Endodermal cell (in vitro differentiated cells): Measurements from ENCODE around the gene THAP7. TPM values are rescaled to one million over a fixed set of nuclear protein-coding genes. Genes with fewer than 3 reads are reported as not detected.

Experiments used
- DNase-seq: peaks from one replicate; pipeline ENCODE4 v3.0.0-alpha.2; 2017
- H3K27ac ChIP-seq: 2 replicates; pipeline ENCODE4 v1.5.1; 2013; ENCODE audit warnings: mild to moderate bottlenecking, low read depth, low read length, moderate library complexity
- H3K27me3 ChIP-seq: 2 replicates; pipeline ENCODE4 v1.6.1; 2013; ENCODE audit warnings: mild to moderate bottlenecking, low read length, moderate library complexity; ENCODE audit not compliant: insufficient read depth, control insufficient read depth, poor library complexity, severe bottlenecking
- H3K36me3 ChIP-seq: 2 replicates; pipeline ENCODE4 v1.7.0; 2013; ENCODE audit warnings: mild to moderate bottlenecking, low read length, moderate library complexity; ENCODE audit not compliant: control insufficient read depth, insufficient read depth
- H3K4me1 ChIP-seq: one replicate; pipeline ENCODE4 v1.7.0; 2013; ENCODE audit warnings: low read length; ENCODE audit not compliant: control insufficient read depth, insufficient read depth
- H3K4me3 ChIP-seq: 2 replicates; pipeline ENCODE4 v1.5.1; 2013; ENCODE audit warnings: mild to moderate bottlenecking, low read length, moderate library complexity
- H3K9ac ChIP-seq: 2 replicates; pipeline ENCODE4 v1.6.1; 2013; ENCODE audit warnings: mild to moderate bottlenecking, low read length, moderate library complexity; ENCODE audit not compliant: poor library complexity, severe bottlenecking; ENCODE audit errors: extremely low read depth
- H3K9me3 ChIP-seq: 2 replicates; pipeline ENCODE4 v1.6.1; 2013; ENCODE audit warnings: mild to moderate bottlenecking, low read length, moderate library complexity; ENCODE audit not compliant: control insufficient read depth
- H3K27ac Mint-ChIP-seq: 2 replicates; pipeline ENCODE4 v1.8.0; 2020; ENCODE audit warnings: mixed read lengths
- H3K27me3 Mint-ChIP-seq: 2 replicates; pipeline ENCODE4 v1.8.0; 2021; ENCODE audit warnings: mild to moderate bottlenecking, mixed read lengths; ENCODE audit not compliant: insufficient read depth
- H3K36me3 Mint-ChIP-seq: 2 replicates; pipeline ENCODE4 v1.8.0; 2020; ENCODE audit warnings: low read depth, mixed read lengths
- H3K4me1 Mint-ChIP-seq: 2 replicates; pipeline ENCODE4 v1.8.0; 2020; ENCODE audit warnings: mixed read lengths
- H3K4me3 Mint-ChIP-seq: 2 replicates; pipeline ENCODE4 v1.8.0; 2020; ENCODE audit warnings: mild to moderate bottlenecking, moderate library complexity, mixed read lengths
- H3K9me3 Mint-ChIP-seq: 2 replicates; pipeline ENCODE4 v1.8.0; 2020; ENCODE audit warnings: mild to moderate bottlenecking, mixed read lengths
- WGBS, 2 experiments: methylation state at CpG; one replicate each; pipeline versions ENCODE4 v1.1.5 to v1.1.7; 2013; ENCODE audit warnings: missing lambda C conversion rate in 2 of 2, mixed read lengths in 1 of 2; ENCODE audit not compliant: insufficient coverage in 1 of 2, insufficient read length in 1 of 2; 5-methylcytosine and 5-hydroxymethylcytosine counted together
- total RNA-seq, 2 donors: library from RNA; stranded (reverse); fragmentation: NEBNext Ultra II Directional in 1 of 2; extraction: Animal tissue kit (Norgen Biotek cat#: 25700) in 1 of 2; gene quantifications; 2 replicates in 1 of 2; 3 replicates in 1 of 2; pipeline ENCODE4 v1.2.1, GENCODE V29; 2021
- TF ChIP-seq, protein P1 (sequence below): fragments of 200-600 bp; sonication (generic); conservative IDR thresholded peaks from 2 replicates; pipeline ENCODE4 v1.5.0; 2021; ENCODE audit warnings: antibody characterized with exemption, mild to moderate bottlenecking

Gene THAP7
- total RNA-seq, 2 donors from 2014 or later: 16.6 to 19.6 TPM

DNA sequence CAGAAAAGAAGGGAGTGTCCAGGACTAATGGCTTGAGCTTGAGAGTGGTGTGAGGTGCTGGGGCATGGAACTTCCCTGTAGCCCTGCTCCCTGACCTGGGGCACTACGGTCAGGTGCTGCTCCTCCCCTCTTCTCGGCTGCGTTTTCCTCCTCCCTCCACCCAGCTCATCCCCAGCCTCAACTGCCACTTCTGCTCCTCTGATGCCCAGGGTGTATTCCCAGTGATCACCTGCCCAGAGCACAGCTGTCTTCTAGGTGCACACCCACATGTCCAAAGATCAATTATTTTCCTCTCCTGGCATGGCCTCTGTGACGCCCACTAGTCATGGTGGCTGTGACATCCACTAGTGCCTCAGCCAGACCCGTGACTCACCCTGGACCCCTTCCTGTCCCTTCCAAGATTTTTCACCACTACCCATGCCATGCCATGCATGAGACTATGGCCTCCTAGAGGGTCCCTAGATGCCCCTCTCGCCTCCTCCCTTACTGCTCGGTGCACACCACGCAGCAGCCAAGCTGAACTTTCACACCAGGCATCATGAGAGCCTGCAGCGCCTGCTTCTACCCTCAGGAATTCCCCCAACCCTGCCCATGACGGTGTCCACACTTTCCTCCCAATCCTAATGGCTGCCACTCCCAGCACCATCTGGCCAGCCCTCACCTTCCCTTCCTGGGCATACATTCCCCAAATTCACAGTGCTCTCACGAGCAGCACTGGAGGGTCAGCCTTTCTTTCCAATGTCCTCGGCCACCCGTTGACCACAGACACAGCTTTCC is 14.9 kb upstream of the THAP7 start:
- Histone ChIP-seq H3K4me1 (no peaks in the 10 kb centered on the region), H3K27ac (no peak overlapping the region), H3K36me3 (no peaks in the 10 kb centered on the region), H3K9ac (no peak overlapping the region), H3K27me3 (no peaks in the 10 kb centered on the region), H3K4me3 (no peak overlapping the region), H3K9me3 (peaks cover 13% of the 10 kb centered on the region)
- Mint-ChIP-seq H3K27ac (no peak overlapping the region), H3K27me3 (peaks cover 27% of the 10 kb centered on the region), H3K36me3 (no peaks in the 10 kb centered on the region), H3K9me3 (peaks cover 17% of the 10 kb centered on the region), H3K4me1 (peaks cover 14% of the 10 kb centered on the region), H3K4me3 (no peak overlapping the region)
- TF ChIP-seq, protein P1, sequence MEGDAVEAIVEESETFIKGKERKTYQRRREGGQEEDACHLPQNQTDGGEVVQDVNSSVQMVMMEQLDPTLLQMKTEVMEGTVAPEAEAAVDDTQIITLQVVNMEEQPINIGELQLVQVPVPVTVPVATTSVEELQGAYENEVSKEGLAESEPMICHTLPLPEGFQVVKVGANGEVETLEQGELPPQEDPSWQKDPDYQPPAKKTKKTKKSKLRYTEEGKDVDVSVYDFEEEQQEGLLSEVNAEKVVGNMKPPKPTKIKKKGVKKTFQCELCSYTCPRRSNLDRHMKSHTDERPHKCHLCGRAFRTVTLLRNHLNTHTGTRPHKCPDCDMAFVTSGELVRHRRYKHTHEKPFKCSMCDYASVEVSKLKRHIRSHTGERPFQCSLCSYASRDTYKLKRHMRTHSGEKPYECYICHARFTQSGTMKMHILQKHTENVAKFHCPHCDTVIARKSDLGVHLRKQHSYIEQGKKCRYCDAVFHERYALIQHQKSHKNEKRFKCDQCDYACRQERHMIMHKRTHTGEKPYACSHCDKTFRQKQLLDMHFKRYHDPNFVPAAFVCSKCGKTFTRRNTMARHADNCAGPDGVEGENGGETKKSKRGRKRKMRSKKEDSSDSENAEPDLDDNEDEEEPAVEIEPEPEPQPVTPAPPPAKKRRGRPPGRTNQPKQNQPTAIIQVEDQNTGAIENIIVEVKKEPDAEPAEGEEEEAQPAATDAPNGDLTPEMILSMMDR: no peak
- 84 to 92% methylated on average over 7 to 13 of the region's 13 CpGs for WGBS, 2 experiments
- DNase-seq: no peak

DNA sequence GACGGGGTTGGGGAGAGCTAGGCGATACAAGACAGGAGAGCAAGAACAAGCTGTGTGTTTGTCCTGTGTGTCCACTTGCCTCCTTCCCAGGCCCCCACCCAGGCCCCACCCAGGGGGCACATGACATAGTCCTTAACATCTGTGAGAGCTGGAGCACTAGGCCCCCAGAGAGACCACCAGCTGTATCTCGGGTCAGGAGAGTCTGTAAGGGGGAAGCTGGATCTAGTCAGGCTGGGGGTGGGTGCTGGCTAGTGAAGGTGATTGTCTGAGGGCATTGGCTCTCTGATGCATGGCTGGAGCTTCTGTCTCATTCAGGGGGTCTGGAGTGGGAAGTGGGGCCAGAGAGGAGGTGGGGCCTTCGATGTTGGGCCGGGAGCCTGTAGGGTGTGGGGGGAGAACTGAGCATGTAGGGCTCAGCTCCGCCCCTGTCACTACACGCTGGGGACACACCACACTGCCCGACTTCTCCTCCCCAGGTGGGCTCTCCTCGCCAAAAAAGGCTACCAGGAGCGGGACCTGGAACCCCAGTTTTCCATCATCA is 13.6 kb upstream of the THAP7 start:
- H3K4me3 ChIP-seq: no peak overlapping the region
- Mint-ChIP-seq H3K36me3 (no peaks in the 10 kb centered on the region), H3K4me1 (peaks cover 14% of the 10 kb centered on the region), H3K4me3 (peak overlapping the region; percentile 67), H3K9me3 (peaks cover 17% of the 10 kb centered on the region), H3K27ac (no peak overlapping the region), H3K27me3 (peaks cover 24% of the 10 kb centered on the region)
- H3K27ac ChIP-seq: peak overlapping the region; percentile 95
- H3K9ac ChIP-seq: no peak overlapping the region
- H3K36me3 ChIP-seq: no peaks in the 10 kb centered on the region
- peaks cover 13% of the 10 kb centered on the region for H3K9me3 ChIP-seq
- 83 to 85% methylated on average over 1 to 9 of the region's 10 CpGs for WGBS, 2 experiments
- H3K27me3 ChIP-seq: no peaks in the 10 kb centered on the region
- DNase-seq: peak; percentile 42
- TF ChIP-seq, protein P1: no peak
- H3K4me1 ChIP-seq: no peaks in the 10 kb centered on the region

DNA sequence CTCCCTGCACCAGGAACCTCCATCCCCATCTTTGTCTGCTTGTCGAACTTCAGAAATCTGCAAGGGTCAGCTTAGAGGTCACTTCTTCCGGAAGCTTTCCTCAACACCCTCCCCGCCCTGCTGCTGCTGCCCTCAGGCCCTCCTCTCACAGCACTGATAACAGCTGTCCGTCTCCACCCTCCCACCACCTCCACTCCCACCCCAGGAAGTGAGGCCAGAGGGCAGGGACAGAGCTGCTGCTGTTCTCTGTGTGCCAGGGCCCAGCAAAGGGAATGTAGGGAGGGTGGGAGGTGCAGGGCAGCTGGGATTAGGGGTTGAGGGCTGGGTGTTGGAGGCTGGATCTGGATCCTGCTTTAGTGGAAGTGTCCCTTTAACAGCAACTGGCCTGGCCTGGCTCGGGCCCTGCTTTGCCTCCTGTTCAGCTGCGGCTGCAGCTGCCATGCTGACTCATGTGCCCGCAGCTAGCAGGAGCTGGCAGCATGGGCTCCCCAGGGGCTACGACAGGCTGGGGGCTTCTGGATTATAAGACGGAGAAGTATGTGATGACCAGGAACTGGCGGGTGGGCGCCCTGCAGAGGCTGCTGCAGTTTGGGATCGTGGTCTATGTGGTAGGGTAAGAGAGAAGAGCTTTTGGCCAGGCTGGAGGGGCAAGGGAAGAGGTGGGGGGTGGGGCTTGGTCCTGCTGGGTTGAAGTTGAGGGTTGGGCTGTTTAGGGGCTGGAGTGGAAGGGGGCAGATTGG is 13.0 kb upstream of the THAP7 start, which contains the start of gene P2RX6:
P2RX6 (plus strand) TSS at position 440 of the 740 bp plus-strand sequence; CDS start at position 450, 10 bp downstream.
- Histone ChIP-seq H3K36me3 (no peaks in the 10 kb centered on the region), H3K27ac (peak within 1 kb of the TSS; percentile 95)
- H3K36me3 Mint-ChIP-seq: no peaks in the 10 kb centered on the region

More for the DNA sequence above, 13.0 kb upstream of the THAP7 start, which contains the start of gene P2RX6:
- Mint-ChIP-seq H3K27ac (peak within 1 kb of the TSS; percentile 95), H3K27me3 (peaks cover 24% of the 10 kb centered on the region), H3K4me1 (peaks cover 14% of the 10 kb centered on the region), H3K4me3 (peak within 1 kb of the TSS; percentile 67), H3K9me3 (peaks cover 12% of the 10 kb centered on the region)
- Histone ChIP-seq H3K9me3 (peaks cover 8% of the 10 kb centered on the region), H3K9ac (peak within 1 kb of the TSS; percentile 53), H3K4me1 (no peaks in the 10 kb centered on the region), H3K4me3 (peak within 1 kb of the TSS; percentile 86), H3K27me3 (no peaks in the 10 kb centered on the region)
- WGBS, 2 experiments: 42 to 57% methylated on average over 5 to 12 of the region's 12 CpGs
- peak; percentile 76 for DNase-seq
- TF ChIP-seq, protein P1: no peak
